ENCODE data around the gene PRKN. TPM values are rescaled to one million over a fixed set of nuclear protein-coding genes. Genes with fewer than 3 reads are reported as not detected.
"Not testable (repeated sequence)": the region's sequence is repeated elsewhere in the genome, so short reads cannot be mapped to it uniquely, and the experiment has no call there.

PRKN gene
- total and polyA plus RNA-seq, 2 experiments from 2014 or later, result 1.2 to 2.3 TPM

DNA sequence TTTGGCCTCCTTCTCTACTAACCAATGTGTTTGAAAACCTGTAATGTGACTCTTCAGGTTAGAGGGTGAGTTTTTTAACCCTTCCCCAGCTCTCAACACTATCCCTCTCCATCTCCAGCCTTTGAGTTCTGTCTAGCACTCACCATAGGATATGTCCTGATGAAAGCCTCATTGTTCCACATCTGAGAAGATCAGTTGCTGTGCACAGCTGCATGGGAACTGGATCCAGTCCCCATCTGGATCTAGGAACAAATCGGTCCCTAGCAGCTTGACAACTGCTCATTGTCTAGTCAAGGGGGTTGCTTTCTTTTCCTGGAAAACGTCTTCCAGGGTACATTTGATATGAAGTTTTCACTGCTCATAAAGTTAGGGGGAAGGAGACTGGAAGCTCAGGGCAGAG lies 1408.3 kb downstream of the PRKN start:
- Histone ChIP-seq H3K9ac (no peak overlapping the region), H3K9me3 (ENCODE audit: low read depth) (no peaks in the 10 kb centered on the region), H3K27ac (no peak overlapping the region), H3K4me3 (no peak overlapping the region), H3K4me2 (ENCODE audit: unreplicated experiment) (no peak overlapping the region), H4K20me1 (ENCODE audit: insufficient read depth) (no peaks in the 10 kb centered on the region), H3K4me1 (ENCODE audit: insufficient read depth) (no peaks in the 10 kb centered on the region), H3K9me2 (ENCODE audit: insufficient read depth) (no peaks in the 10 kb centered on the region), H3F3A (ENCODE audit: insufficient read depth) (no peaks in the 10 kb centered on the region), H3K27me3 (replicated peaks; ENCODE audit: insufficient read depth) (no peaks in the 10 kb centered on the region), H3K36me3 (ENCODE audit: low read depth) (no peaks in the 10 kb centered on the region), H3K79me2 (ENCODE audit: insufficient read depth) (no peaks in the 10 kb centered on the region), H2AFZ (no peak overlapping the region)
- TF ChIP-seq EZH2 (IDR thresholded peaks at IDR 0.05; ENCODE audit: insufficient read depth, poor library complexity, severe bottlenecking) (no peak), EZH2phosphoT487 (IDR thresholded peaks at IDR 0.05; ENCODE audit: insufficient read depth, low read depth) (no peak)
- WGBS, 2 experiments (ENCODE audit: low coverage in 1 of 2, low lambda C conversion rate in 2 of 2, missing lambda C conversion rate in 2 of 2), result 5 to 7% methylated on average over 2 of the region's 2 CpGs
- no peak for DNase-seq
- in situ Hi-C loops (cut with MboI), result no loop called here

DNA sequence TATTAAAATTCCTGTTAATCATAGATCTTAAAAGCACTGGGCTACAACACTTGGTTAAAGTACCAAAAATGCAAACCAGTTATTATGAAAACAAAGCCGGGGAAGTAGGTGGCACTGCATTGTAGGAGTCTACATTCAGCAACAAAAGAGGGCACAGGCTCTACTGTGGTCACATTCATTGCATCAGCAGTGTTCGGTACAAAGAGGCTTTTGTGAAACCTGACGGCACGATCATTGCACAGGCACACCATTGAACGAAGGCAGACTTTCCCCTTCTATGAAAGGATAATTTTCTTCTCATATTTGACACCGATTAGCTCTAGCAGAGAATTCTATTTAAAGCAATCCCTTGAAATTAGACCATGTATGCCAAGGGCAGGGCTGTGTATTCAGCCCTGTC lies 1409.1 kb downstream of the PRKN start:
- no peaks in the 10 kb centered on the region for H3F3A ChIP-seq (ENCODE audit: insufficient read depth)
- H3K27ac ChIP-seq, result no peak overlapping the region
- H3K36me3 ChIP-seq (ENCODE audit: low read depth), result no peaks in the 10 kb centered on the region
- H3K9me3 ChIP-seq (ENCODE audit: low read depth), result no peaks in the 10 kb centered on the region
- no peak overlapping the region for H3K4me3 ChIP-seq
- H2AFZ ChIP-seq, result no peak overlapping the region
- no peaks in the 10 kb centered on the region for H3K9me2 ChIP-seq (ENCODE audit: insufficient read depth)
- H3K4me2 ChIP-seq (ENCODE audit: unreplicated experiment), result no peak overlapping the region
- 55 to 59% methylated on average over 6 of the region's 6 CpGs for whole genome bisulfite sequencing, 2 experiments (ENCODE audit: low coverage in 1 of 2, low lambda C conversion rate in 2 of 2, missing lambda C conversion rate in 2 of 2)
- H3K79me2 ChIP-seq (ENCODE audit: insufficient read depth), result no peaks in the 10 kb centered on the region
- no peak for DNase-seq
- no peaks in the 10 kb centered on the region for H4K20me1 ChIP-seq (ENCODE audit: insufficient read depth)
- H3K9ac ChIP-seq, result no peak overlapping the region
- no peaks in the 10 kb centered on the region for H3K4me1 ChIP-seq (ENCODE audit: insufficient read depth)
- TF ChIP-seq EZH2phosphoT487 (IDR thresholded peaks at IDR 0.05; ENCODE audit: insufficient read depth, low read depth), result no peak
- TF ChIP-seq EZH2 (IDR thresholded peaks at IDR 0.05; ENCODE audit: insufficient read depth, poor library complexity, severe bottlenecking), result no peak
- peaks cover 2% of the 10 kb centered on the region; the same call in 1 of the 2 replicates for H3K27me3 ChIP-seq (replicated peaks; ENCODE audit: insufficient read depth)
- in situ Hi-C loops (cut with MboI), result no loop called here

DNA sequence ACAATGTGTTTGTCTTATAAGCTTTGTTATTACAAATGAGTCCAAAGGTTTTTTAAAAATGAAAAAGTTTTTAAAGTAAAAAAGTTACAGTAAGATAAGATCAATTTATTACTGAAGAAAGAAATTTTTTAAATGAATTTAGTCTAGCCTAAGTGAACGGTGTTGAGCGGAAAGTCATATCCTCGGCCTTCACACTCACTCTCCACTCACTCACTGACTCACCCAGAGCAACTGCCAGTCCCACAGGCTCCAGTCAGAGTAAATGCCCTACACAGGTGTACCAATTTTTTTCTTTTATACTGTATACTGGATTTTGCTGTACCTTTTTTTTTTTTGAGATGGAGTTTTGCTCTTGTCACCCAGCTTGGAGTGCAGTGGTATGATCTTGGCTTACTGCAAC lies 1411.0 kb downstream of the PRKN start:
- no peaks in the 10 kb centered on the region for H4K20me1 ChIP-seq (ENCODE audit: insufficient read depth)
- no peak overlapping the region for H3K27ac ChIP-seq
- H3K4me3 ChIP-seq, result no peak overlapping the region
- no peaks in the 10 kb centered on the region for H3F3A ChIP-seq (ENCODE audit: insufficient read depth)
- no peaks in the 10 kb centered on the region for H3K36me3 ChIP-seq (ENCODE audit: low read depth)
- no peak overlapping the region for H2AFZ ChIP-seq
- no peaks in the 10 kb centered on the region for H3K9me2 ChIP-seq (ENCODE audit: insufficient read depth)
- no peak overlapping the region for H3K9ac ChIP-seq
- in situ Hi-C loops (cut with MboI), result no loop called here
- WGBS, 2 experiments (ENCODE audit: low coverage in 1 of 2, low lambda C conversion rate in 2 of 2, missing lambda C conversion rate in 2 of 2), result 73 to 82% methylated on average over 3 of the region's 3 CpGs
- TF ChIP-seq EZH2 (IDR thresholded peaks at IDR 0.05; ENCODE audit: insufficient read depth, poor library complexity, severe bottlenecking), result no peak
- TF ChIP-seq EZH2phosphoT487 (IDR thresholded peaks at IDR 0.05; ENCODE audit: insufficient read depth, low read depth), result no peak
- no peak for DNase-seq
- H3K9me3 ChIP-seq (ENCODE audit: low read depth), result no peaks in the 10 kb centered on the region
- no peaks in the 10 kb centered on the region for H3K79me2 ChIP-seq (ENCODE audit: insufficient read depth)
- H3K27me3 ChIP-seq (replicated peaks; ENCODE audit: insufficient read depth), result peaks cover 8% of the 10 kb centered on the region; the same call in 1 of the 2 replicates
- no peak overlapping the region for H3K4me2 ChIP-seq (ENCODE audit: unreplicated experiment)
- H3K4me1 ChIP-seq (ENCODE audit: insufficient read depth), result no peaks in the 10 kb centered on the region

DNA sequence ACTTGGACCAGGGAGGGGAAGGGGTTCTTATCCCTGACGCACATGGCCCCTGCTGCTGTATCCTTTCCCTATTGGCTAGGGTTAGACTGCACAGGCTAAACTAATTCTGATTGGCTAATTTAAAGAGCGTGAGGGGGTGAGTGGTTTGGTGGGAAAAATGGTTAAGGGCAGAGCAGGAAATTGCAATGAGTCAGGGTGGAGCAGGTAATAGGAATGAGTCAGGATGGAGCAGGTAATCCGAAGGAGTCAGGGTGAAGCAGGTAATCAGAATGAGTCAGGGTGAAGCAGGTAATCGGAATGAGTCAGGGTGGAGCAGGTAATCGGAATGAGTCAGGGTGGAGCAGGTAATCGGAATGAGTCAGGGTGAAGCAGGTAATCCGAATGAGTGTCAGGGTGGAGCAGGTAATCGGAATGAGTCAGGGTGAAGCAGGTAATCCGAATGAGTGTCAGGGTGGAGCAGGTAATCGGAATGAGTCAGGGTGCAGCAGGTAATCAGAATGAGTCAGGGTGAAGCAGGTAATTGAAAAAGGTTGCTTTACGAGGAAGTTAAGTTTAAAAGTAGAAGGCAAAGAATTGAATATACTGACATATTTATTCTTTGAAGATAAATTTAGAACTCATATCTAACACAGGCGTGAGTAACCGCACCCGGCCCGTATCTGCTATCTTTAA lies 1412.2 kb downstream of the PRKN start:
- H3K4me2 ChIP-seq (ENCODE audit: unreplicated experiment); in situ Hi-C loops (cut with MboI): not testable (repeated sequence)
- 87 to 88% methylated on average over 11 to 15 of the region's 15 CpGs for WGBS, 2 experiments (ENCODE audit: low coverage in 1 of 2, low lambda C conversion rate in 2 of 2, missing lambda C conversion rate in 2 of 2)

DNA sequence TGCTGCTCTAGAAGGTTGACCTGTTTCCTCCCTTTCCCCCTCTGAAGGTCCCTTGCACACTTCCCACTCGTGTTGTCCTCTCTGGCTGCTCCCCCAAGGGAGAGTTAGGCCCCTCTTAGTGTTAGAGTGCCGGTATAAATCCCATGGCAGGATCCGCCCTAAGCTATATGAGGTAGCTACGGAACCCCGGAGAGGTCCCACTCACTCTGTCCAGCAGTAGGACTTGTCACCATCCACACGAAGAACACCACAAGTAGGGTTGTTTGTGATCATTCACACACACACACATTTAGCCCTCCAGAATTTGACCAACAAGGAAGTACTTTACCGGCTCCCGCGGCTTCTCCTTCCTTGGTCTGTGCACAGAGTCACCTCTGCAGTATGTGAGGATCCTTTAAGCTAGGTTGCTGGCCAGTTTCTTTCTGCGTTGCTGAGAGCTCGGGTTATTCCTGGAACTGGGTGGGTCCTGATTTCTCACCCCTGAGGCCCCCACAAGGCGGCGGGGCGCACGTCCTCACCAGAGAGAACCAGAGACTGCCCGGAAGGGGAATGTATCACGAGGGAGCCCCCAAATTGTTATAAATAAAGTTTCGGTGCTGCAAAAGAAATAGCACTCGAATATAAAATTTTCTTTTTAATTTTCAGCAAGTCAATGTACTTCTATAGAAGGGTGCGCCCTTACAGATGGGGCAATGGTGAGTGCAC lies 1412.9 kb downstream of the PRKN start:
- H3K79me2 ChIP-seq (ENCODE audit: insufficient read depth); in situ Hi-C loops (cut with MboI); H3K9me2 ChIP-seq (ENCODE audit: insufficient read depth); DNase-seq; H3K4me3 ChIP-seq; H3F3A ChIP-seq (ENCODE audit: insufficient read depth); H3K9me3 ChIP-seq (ENCODE audit: low read depth); H3K27me3 ChIP-seq (replicated peaks; ENCODE audit: insufficient read depth); H4K20me1 ChIP-seq (ENCODE audit: insufficient read depth); H3K4me2 ChIP-seq (ENCODE audit: unreplicated experiment); H3K27ac ChIP-seq; H2AFZ ChIP-seq; H3K36me3 ChIP-seq (ENCODE audit: low read depth); H3K4me1 ChIP-seq (ENCODE audit: insufficient read depth); H3K9ac ChIP-seq: not testable (repeated sequence)
- WGBS, 2 experiments (ENCODE audit: low coverage in 1 of 2, low lambda C conversion rate in 2 of 2, missing lambda C conversion rate in 2 of 2), result 83 to 86% methylated on average over 20 of the region's 20 CpGs

More for the DNA sequence above, 1412.2 kb downstream of the PRKN start:
- H3K9ac ChIP-seq; H3K9me2 ChIP-seq (ENCODE audit: insufficient read depth); H3K79me2 ChIP-seq (ENCODE audit: insufficient read depth); H2AFZ ChIP-seq; H3K27me3 ChIP-seq (replicated peaks; ENCODE audit: insufficient read depth); H3K9me3 ChIP-seq (ENCODE audit: low read depth); H4K20me1 ChIP-seq (ENCODE audit: insufficient read depth); H3K4me3 ChIP-seq; H3K4me1 ChIP-seq (ENCODE audit: insufficient read depth); H3K27ac ChIP-seq; DNase-seq; H3K36me3 ChIP-seq (ENCODE audit: low read depth); H3F3A ChIP-seq (ENCODE audit: insufficient read depth): not testable (repeated sequence)
